OCI-LY7 (cell line): ENCODE measurements around the gene LILRA5. TPM values are rescaled to one million over a fixed set of nuclear protein-coding genes. Genes with fewer than 3 reads are reported as not detected.

Experiments used
- BruUV-seq: library from RNA; stranded (reverse); fragments of 400-500 nt; replicated peaks from 2 replicates; lab custom pipeline; 2021; lab: Mats Ljungman, UMichigan
- CTCF ChIA-PET: fragments of 300-600 bp; sonication (Branson Sonifier 250); formaldehyde crosslinking; loops from one replicate; lab custom pipeline; 2022; ENCODE audit warnings: antibody characterized with exemption; ENCODE audit not compliant: unreplicated experiment; lab: Charles Lee
- POLR2A ChIA-PET: fragments of 300-600 bp; sonication (Branson Sonifier 250); formaldehyde crosslinking; loops from one replicate; lab custom pipeline; 2022; ENCODE audit warnings: antibody characterized with exemption; lab: Charles Lee
- DNase-seq: peaks from one replicate; pipeline ENCODE4 v3.0.0-alpha.2; 2015; ENCODE audit warnings: low spot score
- H2AFZ ChIP-seq: fragments of 200-600 bp; sonication (generic), shearing (Covaris generic); 2 replicates; pipeline ENCODE4 v1.6.1; 2014; ENCODE audit warnings: mild to moderate bottlenecking, antibody characterized with exemption, low read length, moderate library complexity
- H3K27ac ChIP-seq: fragments of 200-600 bp; sonication (generic); 2 replicates; pipeline ENCODE4 v1.5.1; 2014; ENCODE audit warnings: mixed run types, low read depth, mild to moderate bottlenecking, moderate library complexity, low read length, inconsistent platforms; ENCODE audit not compliant: poor library complexity, severe bottlenecking
- H3K36me3 ChIP-seq: fragments of 200-600 bp; sonication (generic); 2 replicates; pipeline ENCODE4 v1.6.1; 2014; ENCODE audit warnings: mild to moderate bottlenecking, antibody characterized with exemption, low read length, moderate library complexity, mixed read lengths; ENCODE audit not compliant: insufficient read depth
- H3K4me1 ChIP-seq: fragments of 200-600 bp; sonication (generic); 2 replicates; pipeline ENCODE4 v1.5.1; 2014; ENCODE audit warnings: mild to moderate bottlenecking, low read length; ENCODE audit not compliant: insufficient read depth, poor library complexity, severe bottlenecking
- H3K4me2 ChIP-seq: fragments of 200-600 bp; sonication (generic); 2 replicates; pipeline ENCODE4 v1.6.1; 2014; ENCODE audit warnings: mild to moderate bottlenecking, low read length
- H3K4me3 ChIP-seq: fragments of 200-600 bp; sonication (generic); 2 replicates; pipeline ENCODE4 v1.5.1; 2014; ENCODE audit warnings: mild to moderate bottlenecking, low read depth, low read length; ENCODE audit not compliant: poor library complexity, severe bottlenecking
- H3K79me2 ChIP-seq: fragments of 200-600 bp; sonication (generic); 2 replicates; pipeline ENCODE4 v1.6.1; 2016; ENCODE audit warnings: low read depth, mild to moderate bottlenecking, low read length, moderate library complexity, mixed read lengths; ENCODE audit not compliant: insufficient read depth
- H3K9me2 ChIP-seq: fragments of 200-600 bp; sonication (generic); 2 replicates; pipeline ENCODE4 v1.6.1; 2016; ENCODE audit warnings: mild to moderate bottlenecking, low read length, mixed read lengths; ENCODE audit not compliant: insufficient read depth
- H3K9me3 ChIP-seq: fragments of 200-600 bp; sonication (generic); 2 replicates; pipeline ENCODE4 v1.6.1; 2014; ENCODE audit warnings: mild to moderate bottlenecking, mixed run types, low read length, mixed read lengths
- H4K20me1 ChIP-seq: fragments of 200-600 bp; sonication (generic); 2 replicates; pipeline ENCODE4 v1.6.1; 2014; ENCODE audit warnings: mild to moderate bottlenecking, antibody characterized with exemption, low read length, moderate library complexity, mixed read lengths; ENCODE audit not compliant: insufficient read depth
- EZH2phosphoT487 ChIP-seq: fragments of 200-600 bp; sonication (generic); IDR thresholded peaks from 2 replicates; pipeline ENCODE4 v1.6.1; 2018; ENCODE audit warnings: low read depth, borderline replicate concordance, mild to moderate bottlenecking, mixed run types, antibody characterized with exemption, low read length, moderate library complexity, mixed read lengths
- intact Hi-C: fragments of 100-400 bp; cut with micrococcal nuclease; formaldehyde crosslinking; loops from one replicate; pipeline ENCODE4 v1.10.0; 2022; ENCODE audit not compliant: unreplicated experiment
- total RNA-seq, 2 experiments: library from RNA; depleted of rRNA in 1 of 2; stranded (reverse); fragments of >200 nt in 1 of 2; shearing (Covaris generic) in 1 of 2; gene quantifications; 2 replicates each; pipeline ENCODE4 v1.2.3, GENCODE V29; 2014 to 2022
- TF ChIP-seq, protein P1 (sequence below): fragments of 200-600 bp; sonication (generic); conservative IDR thresholded peaks from 2 replicates; pipeline ENCODE4 v1.5.1; 2014; ENCODE audit warnings: mild to moderate bottlenecking, antibody characterized with exemption, low read length, moderate library complexity, mixed read lengths

Gene LILRA5
- total RNA-seq, 2 experiments from 2014 or later, result not detected

DNA sequence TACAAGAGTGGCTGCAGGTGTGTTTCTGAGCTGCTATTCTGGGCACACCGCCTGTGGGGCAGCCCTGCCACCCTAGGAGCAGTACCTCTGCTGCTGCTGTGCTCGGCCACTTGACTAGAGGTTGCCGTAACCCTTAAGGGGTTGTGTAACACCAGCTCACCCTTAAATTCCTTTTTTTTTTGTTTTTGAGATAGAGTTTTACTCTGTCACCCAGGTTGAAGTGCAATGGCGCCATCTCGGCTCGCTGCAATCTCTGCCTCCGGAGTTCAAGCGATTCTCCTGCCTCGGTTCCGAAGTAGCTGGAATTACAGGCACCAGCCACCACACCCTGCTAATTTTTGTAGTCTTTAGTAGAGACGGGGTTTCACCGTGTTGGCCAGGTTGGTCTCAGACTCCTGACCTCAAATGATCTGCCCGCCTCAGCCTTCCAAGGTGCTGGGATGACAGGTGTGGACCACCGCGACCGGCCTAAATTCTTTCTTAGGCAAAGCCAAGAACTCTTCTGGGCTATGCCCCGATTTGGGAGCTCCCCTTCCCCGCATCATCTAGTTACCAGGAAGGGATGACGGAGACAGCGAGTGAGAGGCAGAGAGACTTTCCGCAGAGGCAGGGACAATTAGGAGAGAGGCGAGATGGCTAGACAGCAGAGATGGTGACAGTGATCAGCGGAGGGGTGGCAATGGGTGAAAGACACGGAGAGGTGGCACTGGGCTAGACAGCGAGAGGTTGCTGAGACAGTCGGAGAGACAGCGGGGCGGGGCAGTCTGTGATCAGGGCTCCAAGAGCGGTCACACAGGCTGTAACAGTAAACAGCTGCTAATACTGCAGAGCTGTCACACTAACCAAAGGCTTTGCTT lies 4.4 kb upstream of the LILRA5 start:
- DNase-seq, result no peak
- no peaks in the 10 kb centered on the region for H3K9me2 ChIP-seq
- no peaks in the 10 kb centered on the region for H3K9me3 ChIP-seq
- H3K27ac ChIP-seq, result no peak overlapping the region
- no peaks in the 10 kb centered on the region for H3K79me2 ChIP-seq
- TF ChIP-seq EZH2phosphoT487, result no peak
- TF ChIP-seq, protein P1, sequence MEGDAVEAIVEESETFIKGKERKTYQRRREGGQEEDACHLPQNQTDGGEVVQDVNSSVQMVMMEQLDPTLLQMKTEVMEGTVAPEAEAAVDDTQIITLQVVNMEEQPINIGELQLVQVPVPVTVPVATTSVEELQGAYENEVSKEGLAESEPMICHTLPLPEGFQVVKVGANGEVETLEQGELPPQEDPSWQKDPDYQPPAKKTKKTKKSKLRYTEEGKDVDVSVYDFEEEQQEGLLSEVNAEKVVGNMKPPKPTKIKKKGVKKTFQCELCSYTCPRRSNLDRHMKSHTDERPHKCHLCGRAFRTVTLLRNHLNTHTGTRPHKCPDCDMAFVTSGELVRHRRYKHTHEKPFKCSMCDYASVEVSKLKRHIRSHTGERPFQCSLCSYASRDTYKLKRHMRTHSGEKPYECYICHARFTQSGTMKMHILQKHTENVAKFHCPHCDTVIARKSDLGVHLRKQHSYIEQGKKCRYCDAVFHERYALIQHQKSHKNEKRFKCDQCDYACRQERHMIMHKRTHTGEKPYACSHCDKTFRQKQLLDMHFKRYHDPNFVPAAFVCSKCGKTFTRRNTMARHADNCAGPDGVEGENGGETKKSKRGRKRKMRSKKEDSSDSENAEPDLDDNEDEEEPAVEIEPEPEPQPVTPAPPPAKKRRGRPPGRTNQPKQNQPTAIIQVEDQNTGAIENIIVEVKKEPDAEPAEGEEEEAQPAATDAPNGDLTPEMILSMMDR, result no peak
- H2AFZ ChIP-seq, result no peak overlapping the region
- POLR2A ChIA-PET, result no interaction called here
- H3K4me1 ChIP-seq, result peaks cover 7% of the 10 kb centered on the region
- H3K4me2 ChIP-seq, result no peak overlapping the region
- H4K20me1 ChIP-seq, result no peaks in the 10 kb centered on the region
- H3K36me3 ChIP-seq, result no peaks in the 10 kb centered on the region
- BruUV-seq, result no TSS peak
- CTCF ChIA-PET, result no interaction called here
- no peak overlapping the region for H3K4me3 ChIP-seq
- intact Hi-C loops, result no loop called here

DNA sequence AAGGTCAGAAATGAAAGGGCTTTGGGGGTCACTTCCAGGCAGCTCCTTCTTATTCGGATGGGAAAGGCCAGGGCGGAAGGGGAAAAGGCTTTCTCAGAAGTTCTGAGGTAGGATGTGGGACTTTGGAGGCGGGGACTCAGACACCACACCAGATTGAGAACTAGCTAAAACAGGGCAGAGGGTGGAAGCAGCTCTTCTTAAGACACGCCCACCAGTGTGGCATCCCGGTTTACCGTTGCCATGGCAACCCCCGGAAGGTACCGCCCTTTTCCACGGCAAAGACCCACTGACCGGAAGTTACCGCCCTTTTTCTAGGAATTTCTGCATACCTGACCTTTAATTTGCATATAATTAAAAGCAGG lies 3.8 kb upstream of the LILRA5 start:
- no peak overlapping the region for H3K4me2 ChIP-seq
- H3K4me1 ChIP-seq, result peaks cover 7% of the 10 kb centered on the region
- BruUV-seq, result no TSS peak
- CTCF ChIA-PET, result no interaction called here
- no peaks in the 10 kb centered on the region for H3K36me3 ChIP-seq
- H2AFZ ChIP-seq, result no peak overlapping the region
- H4K20me1 ChIP-seq, result no peaks in the 10 kb centered on the region
- no peak overlapping the region for H3K27ac ChIP-seq
- H3K9me3 ChIP-seq, result no peaks in the 10 kb centered on the region
- POLR2A ChIA-PET, result no interaction called here
- TF ChIP-seq, protein P1, result no peak
- no peak for TF ChIP-seq EZH2phosphoT487
- peak; percentile 33 for DNase-seq
- intact Hi-C loops, result no loop called here
- H3K79me2 ChIP-seq, result no peaks in the 10 kb centered on the region
- no peaks in the 10 kb centered on the region for H3K9me2 ChIP-seq
- H3K4me3 ChIP-seq, result no peak overlapping the region

DNA sequence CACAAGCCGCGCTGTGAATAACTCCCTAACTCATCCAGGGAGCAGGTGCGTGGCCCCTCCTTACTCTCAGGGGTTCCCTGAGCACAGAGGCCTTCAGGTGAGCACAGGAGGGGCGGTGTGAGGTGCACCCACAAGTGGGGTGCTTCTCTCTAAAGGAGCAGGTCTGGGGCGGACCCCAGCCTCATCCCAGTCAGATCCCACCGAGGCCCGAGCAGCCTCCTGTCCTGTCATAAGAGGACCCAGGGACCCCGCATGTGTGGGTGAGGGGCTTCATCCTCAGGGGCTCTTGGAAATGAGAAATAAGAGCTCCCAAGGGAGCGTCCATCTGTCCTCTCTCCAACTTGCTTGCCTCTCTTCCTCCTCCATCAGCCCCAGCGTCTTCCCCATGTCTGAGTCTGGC lies 3.0 kb upstream of the LILRA5 start:
- no peaks in the 10 kb centered on the region for H3K79me2 ChIP-seq
- no peaks in the 10 kb centered on the region for H3K9me3 ChIP-seq
- intact Hi-C loops, result no loop called here
- DNase-seq, result no peak
- no peak overlapping the region for H3K27ac ChIP-seq
- no peak overlapping the region for H3K4me2 ChIP-seq
- CTCF ChIA-PET, result no interaction called here
- TF ChIP-seq, protein P1, result no peak
- no peak for TF ChIP-seq EZH2phosphoT487
- no peak overlapping the region for H3K4me3 ChIP-seq
- POLR2A ChIA-PET, result no interaction called here
- H3K4me1 ChIP-seq, result peaks cover 7% of the 10 kb centered on the region
- H3K9me2 ChIP-seq, result no peaks in the 10 kb centered on the region
- no peaks in the 10 kb centered on the region for H4K20me1 ChIP-seq
- H2AFZ ChIP-seq, result no peak overlapping the region
- H3K36me3 ChIP-seq, result no peaks in the 10 kb centered on the region
- no TSS peak for BruUV-seq
